SU-DHL-6 (cell line): ENCODE measurements around the gene PDIK1L.

Experiments
- CTCF ChIP-seq: fragments of 200-600 bp; sonication (generic); IDR thresholded peaks from one replicate; pipeline ENCODE4 v1.5.1; 2017; ENCODE audit warnings: antibody characterized with exemption, mild to moderate bottlenecking, low read length, moderate library complexity; ENCODE audit not compliant: insufficient read depth, poor library complexity, severe bottlenecking
- EZH2phosphoT487 ChIP-seq: fragments of 200-600 bp; sonication (generic), shearing (Covaris generic); conservative IDR thresholded peaks from 2 replicates; pipeline ENCODE4 v1.6.1; 2018; ENCODE audit warnings: mild to moderate bottlenecking, antibody characterized with exemption, low read length, moderate library complexity, mixed read lengths

- no peak for TF ChIP-seq CTCF
- no peak for TF ChIP-seq EZH2phosphoT487
Measured at GRCh38 chr1:26145960-26146294, 34.3 kb downstream of the PDIK1L start.
